Measurements from ENCODE around the gene MCEE.

Gene MCEE

GRCh38 chr2:71074893-71075395 lies 55.1 kb downstream of the MCEE start:
- DNase-seq = peak; percentile 29 to 56

GRCh38 chr2:71073475-71073874 lies 56.6 kb downstream of the MCEE start:
- no peak for DNase-seq

- DNase-seq = no peak
Observed at GRCh38 chr2:71072492-71072891, 57.5 kb downstream of the MCEE start.

GRCh38 chr2:71071681-71072398 lies 58.2 kb downstream of the MCEE start:
- DNase-seq = peak; percentile 98

GRCh38 chr2:71070294-71071093 lies 59.5 kb downstream of the MCEE start:
- peak; percentile 63 to 66 for DNase-seq

GRCh38 chr2:71069376-71069775 lies 60.7 kb downstream of the MCEE start:
- DNase-seq = no peak

- peak; percentile 95 for DNase-seq
Observed at GRCh38 chr2:71068218-71069035, 61.6 kb downstream of the MCEE start, which contains the start of gene NAGK. TSS of gene NAGK (plus strand) at chr2:71068648. CDS start at chr2:71068684, 36 bp downstream.

- DNase-seq = no peak
Observed at GRCh38 chr2:71067567-71068217, 62.3 kb downstream of the MCEE start.

- no peak for DNase-seq
Observed at GRCh38 chr2:71066856-71067255, 63.2 kb downstream of the MCEE start.

GRCh38 chr2:71064754-71065621 lies 65.0 kb downstream of the MCEE start:
- DNase-seq = peak; percentile 69 to 96

- DNase-seq = no peak
Observed at GRCh38 chr2:71064110-71064611, 65.9 kb downstream of the MCEE start.

- no peak for DNase-seq
Observed at GRCh38 chr2:71063216-71063615, 66.8 kb downstream of the MCEE start.

- DNase-seq = no peak
Observed at GRCh38 chr2:71060871-71061270, 69.2 kb downstream of the MCEE start.

- DNase-seq = no peak
Observed at GRCh38 chr2:71060211-71060610, 69.8 kb downstream of the MCEE start.

Measured in inflammatory macrophage treated with lipopolysaccharide for 1 hour (primary cell).